NB4 (cell line): ENCODE measurements around the gene MBTPS2.
"Not testable (repeated sequence)": the region's sequence is repeated elsewhere in the genome, so short reads cannot be mapped to it uniquely, and the experiment has no call there.

Experiments used
- DNase-seq: peaks from one replicate; pipeline ENCODE4 v3.0.0; 2010; ENCODE audit warnings: low read depth
- H3K4me3 ChIP-seq: one replicate; pipeline ENCODE4 v1.5.1; 2011; ENCODE audit warnings: mild to moderate bottlenecking, low read depth, low read length, moderate library complexity
- CTCF ChIP-seq: IDR thresholded peaks from one replicate; pipeline ENCODE4 v1.5.1; 2012; ENCODE audit warnings: low read depth, low read length
- MAX ChIP-seq: IDR thresholded peaks from 2 replicates; pipeline ENCODE4 v1.6.1; 2011; ENCODE audit warnings: low read depth, low read length
- MYC ChIP-seq: IDR thresholded peaks from 2 replicates; pipeline ENCODE4 v1.6.1; 2011; ENCODE audit warnings: low read depth, low read length
- POLR2A ChIP-seq: IDR thresholded peaks from 2 replicates; pipeline ENCODE4 v1.6.1; 2011; ENCODE audit warnings: mild to moderate bottlenecking; ENCODE audit not compliant: insufficient read length; ENCODE audit errors: extremely low read depth

MBTPS2 gene

GRCh38 chrX:21870494-21870893 is 31.1 kb downstream of the MBTPS2 start:
- DNase-seq = no peak
- H3K4me3 ChIP-seq = no peak overlapping the region
- no peak for TF ChIP-seq CTCF
- no peak for TF ChIP-seq MYC
- no peak for TF ChIP-seq POLR2A
- TF ChIP-seq MAX = no peak

GRCh38 chrX:21873063-21873775 is 33.8 kb downstream of the MBTPS2 start:
- no peak overlapping the region for H3K4me3 ChIP-seq
- TF ChIP-seq CTCF = no peak
- TF ChIP-seq MYC = no peak
- no peak for TF ChIP-seq POLR2A
- TF ChIP-seq MAX = no peak
- no peak for DNase-seq

- not testable (repeated sequence) for H3K4me3 ChIP-seq, DNase-seq
Measured at GRCh38 chrX:21874182-21874581, 34.8 kb downstream of the MBTPS2 start.

- TF ChIP-seq CTCF (no peak), POLR2A (no peak), MAX (no peak), MYC (no peak)
- no peak for DNase-seq
- H3K4me3 ChIP-seq = no peak overlapping the region
Measured at GRCh38 chrX:21875013-21875412, 35.6 kb downstream of the MBTPS2 start.

- no peak for DNase-seq
- TF ChIP-seq MAX (no peak), POLR2A (no peak), CTCF (no peak), MYC (no peak)
- no peak overlapping the region for H3K4me3 ChIP-seq
Measured at GRCh38 chrX:21881881-21882574, 42.6 kb downstream of the MBTPS2 start.

GRCh38 chrX:21883258-21883657 is 43.8 kb downstream of the MBTPS2 start:
- TF ChIP-seq CTCF (no peak), MYC (no peak), MAX (no peak), POLR2A (no peak)
- no peak overlapping the region for H3K4me3 ChIP-seq
- DNase-seq = no peak
